ENCODE measurements around the gene CMTM4. TPM values are rescaled to one million over a fixed set of nuclear protein-coding genes. Genes with fewer than 3 reads are reported as not detected.

The CMTM4 gene
- total and polyA plus RNA-seq, 2 of the 8 experiments (the other 6 are each of a cell fraction or from before 2014, with no cell fraction given), result 35.3 to 51.7 TPM

DNA sequence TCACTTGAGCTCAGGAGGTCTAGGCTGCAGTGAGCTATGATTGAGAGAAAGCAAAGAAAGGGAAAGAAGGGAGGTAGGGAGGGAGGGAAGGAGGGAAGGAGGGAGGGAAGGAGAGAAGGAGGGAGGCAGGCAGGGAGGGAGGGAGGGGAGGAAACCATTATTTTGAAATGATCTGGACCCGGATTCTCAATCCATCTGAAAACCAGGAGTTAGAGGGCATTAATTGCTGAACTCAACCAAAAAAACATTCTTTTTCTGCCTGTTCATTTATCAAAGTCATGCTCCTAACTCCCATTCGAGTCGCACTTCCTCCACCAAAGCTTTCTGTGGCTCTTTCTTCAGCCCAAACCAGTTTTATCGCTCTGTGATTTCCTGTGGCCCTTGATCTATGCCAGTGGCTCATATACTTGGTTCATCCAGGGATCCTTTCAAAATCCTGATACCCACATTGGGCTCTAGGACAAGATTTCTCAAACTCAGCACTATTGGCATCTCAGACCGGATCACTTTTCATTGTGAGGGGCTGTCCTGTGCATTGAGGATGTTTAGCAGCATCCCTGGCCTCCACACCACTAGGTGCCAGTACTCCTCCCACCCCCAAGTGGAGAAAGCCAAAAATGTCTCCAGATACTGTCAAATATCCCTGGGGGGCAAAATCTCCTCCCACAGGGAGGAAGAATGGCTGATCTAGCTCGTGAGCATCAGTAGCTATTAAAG lies 38.2 kb downstream of the CMTM4 start:
- H3K4me2 ChIP-seq (ENCODE audit: insufficient read depth in 1 of 2, low read depth in 2 of 2, low read length in 2 of 2), result no peak overlapping the region
- no peak overlapping the region for H3K4me3 ChIP-seq (ENCODE audit: extremely low read depth in 1 of 4, insufficient read depth in 2 of 4, low read depth in 3 of 4, low read length in 4 of 4)
- no peaks in the 10 kb centered on the region; the same call in 1 of the 2 replicates for H3K23me2 ChIP-seq (ENCODE audit: low read depth, low read length)
- no peak overlapping the region for H3K23ac ChIP-seq (ENCODE audit: insufficient read length)
- H2BK12ac ChIP-seq (ENCODE audit: low read depth, low read length), result no peak overlapping the region
- H2AFZ ChIP-seq (ENCODE audit: low read length), result no peak overlapping the region
- no peak overlapping the region for H2AK5ac ChIP-seq (ENCODE audit: low read depth, low read length)
- no peak overlapping the region for H3K14ac ChIP-seq (ENCODE audit: insufficient read length)
- peaks cover 0 to 25% of the 10 kb centered on the region in 2 experiments; a peak in 2 of 4 replicates for H3K79me2 ChIP-seq (ENCODE audit: control insufficient read depth in 1 of 2, insufficient read depth in 2 of 2, low read length in 2 of 2)
- no peaks in the 10 kb centered on the region for H3K27me3 ChIP-seq (replicated peaks in 1 of 4; ENCODE audit: control insufficient read depth in 3 of 4, extremely low read depth in 1 of 4, insufficient read depth in 3 of 4, low read length in 3 of 4)
- no peak overlapping the region for H3K18ac ChIP-seq (ENCODE audit: extremely low read depth, low read length)
- no peak overlapping the region for H2BK120ac ChIP-seq (replicated peaks; ENCODE audit: low read depth, low read length)
- H4K8ac ChIP-seq (ENCODE audit: extremely low read depth, insufficient read depth, low read length), result no peak overlapping the region
- no peak overlapping the region for H3K4ac ChIP-seq (replicated peaks; ENCODE audit: insufficient read length, low read depth, low read length)
- peaks cover 2 to 7% of the 10 kb centered on the region in 2 experiments for H4K20me1 ChIP-seq (replicated peaks in 1 of 2; ENCODE audit: control insufficient read depth in 1 of 2, insufficient read depth in 2 of 2, low read length in 2 of 2)
- ChIA-PET CTCF (ENCODE audit: partially characterized antibody) (interaction anchor here (0.6 to 2.3 kb wide), 11 partner anchors 7 to 252 kb away, joined by 3 to 11 read pairs (median 4); no protein-coding TSS in a partner anchor), POLR2A (ENCODE audit: partially characterized antibody) (interaction anchor here (0.9 kb wide), 1 partner anchor 11 kb away, joined by 5 read pairs; no protein-coding TSS in a partner anchor)
- no peak overlapping the region for H4K91ac ChIP-seq (replicated peaks; ENCODE audit: insufficient read length, low read length)
- H3K9ac ChIP-seq (replicated peaks in 1 of 4; ENCODE audit: extremely low read depth in 1 of 4, low read depth in 3 of 4, low read length in 3 of 4), result no peak overlapping the region
- no peak overlapping the region for H2BK5ac ChIP-seq (ENCODE audit: low read depth, low read length)
- H3K27ac ChIP-seq (ENCODE audit: low read depth, low read length), result no peak overlapping the region
- H2BK15ac ChIP-seq (ENCODE audit: low read length), result no peak overlapping the region
- peaks cover 4% of the 10 kb centered on the region; the same call in 1 of the 2 replicates for H3K79me1 ChIP-seq (ENCODE audit: low read depth, low read length)
- H2BK20ac ChIP-seq (ENCODE audit: low read length), result no peak overlapping the region
- no peak overlapping the region for H4K5ac ChIP-seq (ENCODE audit: insufficient read length, low read depth, low read length)
- no peaks in the 10 kb centered on the region for H3K36me3 ChIP-seq (ENCODE audit: control insufficient read depth in 2 of 4, insufficient read depth in 4 of 4, low read length in 3 of 4)
- no peaks in the 10 kb centered on the region for H3K4me1 ChIP-seq (replicated peaks in 1 of 4; ENCODE audit: control insufficient read depth in 3 of 4, insufficient read depth in 4 of 4, low read length in 3 of 4)
- H3K56ac ChIP-seq (replicated peaks; ENCODE audit: insufficient read length, low read depth, low read length), result no peak overlapping the region
- TF ChIP-seq CTCF (IDR thresholded peaks at IDR 0.05; ENCODE audit: control extremely low read depth in 1 of 3, insufficient read depth in 1 of 3, low read depth in 1 of 3, low read length in 3 of 3), result peak in 2 of 3 experiments; percentile 26 to 34; a peak in 3 of 4 replicates
- no peak for TF ChIP-seq GTF2F1 (IDR thresholded peaks at IDR 0.05; ENCODE audit: borderline replicate concordance, low read depth, low read length)
- TF ChIP-seq YY1 (IDR thresholded peaks at IDR 0.05; ENCODE audit: low read depth, low read length), result no peak
- DNase-seq (ENCODE audit: low read depth in 1 of 2, low spot score in 2 of 2) (no peak), FAIRE-seq (no peak)
- WGBS, 2 experiments (ENCODE audit: extremely low coverage in 1 of 2, insufficient coverage in 1 of 2, insufficient read length in 1 of 2, insufficient replicate concordance in 2 of 2, low coverage in 1 of 2, low lambda C conversion rate in 2 of 2, missing lambda C conversion rate in 1 of 2), result 88% methylated on average over 6 of the region's 6 CpGs; no CpG with 5 or more reads in 1 of the 2 experiments
- no peaks in the 10 kb centered on the region for H3K9me3 ChIP-seq (ENCODE audit: insufficient read depth in 2 of 2, low read depth in 1 of 2, low read length in 1 of 2)

All from H1 (cell line).